Stimulated activated naive CD8-positive, alpha-beta T cell treated with anti-CD3 and anti-CD28 coated beads, Interleukin-15, Interleukin-2, amounts not matched to agents 100 U/mL and 50 U/mL, for 24 hours (primary cell): Measurements from ENCODE around the gene TFAP2A.

Source experiments
- ATAC-seq: fragments of 150-1000 bp; cut with Tn5 transposase; one replicate; pipeline ENCODE4 v1.10.0; 2021
- DNase-seq: peaks from one replicate; pipeline ENCODE4 v3.0.0; 2021

The TFAP2A gene

GRCh38 chr6:10382728-10383330 lies 32.0 kb downstream of the TFAP2A start:
- DNase-seq (no peak), ATAC-seq (no peak)

GRCh38 chr6:10382322-10382721 lies 32.6 kb downstream of the TFAP2A start:
- DNase-seq = no peak
- no peak for ATAC-seq

- DNase-seq = no peak
- no peak for ATAC-seq
Measured at GRCh38 chr6:10381830-10382208, 33.1 kb downstream of the TFAP2A start.

GRCh38 chr6:10381133-10381829 lies 33.6 kb downstream of the TFAP2A start:
- ATAC-seq (peak; percentile 28), DNase-seq (no peak)

- ATAC-seq = no peak
- DNase-seq = no peak
Measured at GRCh38 chr6:10375391-10375969, 39.4 kb downstream of the TFAP2A start.

GRCh38 chr6:10373642-10374359 lies 41.1 kb downstream of the TFAP2A start:
- no peak for ATAC-seq
- DNase-seq = no peak

- DNase-seq (no peak), ATAC-seq (no peak)
Measured at GRCh38 chr6:10369896-10370295, 45.0 kb downstream of the TFAP2A start.

GRCh38 chr6:10368861-10369260 lies 46.0 kb downstream of the TFAP2A start:
- ATAC-seq = no peak
- no peak for DNase-seq

GRCh38 chr6:10363911-10364310 lies 51.0 kb downstream of the TFAP2A start:
- ATAC-seq (no peak), DNase-seq (no peak)

- DNase-seq = no peak
- ATAC-seq = no peak
Measured at GRCh38 chr6:10362300-10362699, 52.6 kb downstream of the TFAP2A start.

- no peak for DNase-seq
- ATAC-seq = no peak
Measured at GRCh38 chr6:10361428-10361827, 53.4 kb downstream of the TFAP2A start.

- no peak for ATAC-seq
- DNase-seq = no peak
Measured at GRCh38 chr6:10359581-10359980, 55.3 kb downstream of the TFAP2A start.

GRCh38 chr6:10355115-10355702 lies 59.7 kb downstream of the TFAP2A start:
- DNase-seq = no peak
- no peak for ATAC-seq

GRCh38 chr6:10351791-10352190 lies 63.1 kb downstream of the TFAP2A start:
- ATAC-seq = no peak
- DNase-seq = no peak

GRCh38 chr6:10350720-10351119 lies 64.2 kb downstream of the TFAP2A start:
- ATAC-seq = no peak
- DNase-seq = no peak

GRCh38 chr6:10347561-10348327 lies 67.1 kb downstream of the TFAP2A start:
- DNase-seq = no peak
- no peak for ATAC-seq
